DND-41 (cell line): ENCODE measurements around the gene P3H3.

Experiments used
- EZH2 ChIP-seq: IDR thresholded peaks from 3 replicates; pipeline ENCODE4 v1.6.1; 2012; ENCODE audit warnings: borderline replicate concordance, low read depth, mild to moderate bottlenecking, moderate library complexity, low read length, inconsistent platforms; ENCODE audit not compliant: severe bottlenecking
- TF ChIP-seq, protein P1 (sequence below): IDR thresholded peaks from 2 replicates; pipeline ENCODE4 v1.5.1; 2012; ENCODE audit warnings: borderline replicate concordance, low read length, moderate library complexity, mild to moderate bottlenecking; ENCODE audit not compliant: poor library complexity, severe bottlenecking; ENCODE audit errors: extremely low read depth

DNA sequence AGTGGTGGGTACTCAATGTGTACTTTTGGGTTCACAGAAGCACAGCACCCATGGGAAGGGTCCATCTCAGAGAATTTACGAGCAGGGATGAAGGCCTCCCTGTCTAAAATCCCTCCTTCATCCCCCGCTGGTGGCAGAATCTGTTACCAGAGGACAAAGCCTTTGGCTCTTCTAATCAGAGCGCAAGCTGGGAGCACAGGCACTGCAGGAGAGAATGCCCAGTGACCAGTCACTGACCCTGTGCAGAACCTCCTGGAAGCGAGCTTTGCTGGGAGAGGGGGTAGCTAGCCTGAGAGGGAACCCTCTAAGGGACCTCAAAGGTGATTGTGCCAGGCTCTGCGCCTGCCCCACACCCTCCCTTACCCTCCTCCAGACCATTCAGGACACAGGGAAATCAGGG, 8.0 kb upstream of the P3H3 start:
- TF ChIP-seq, protein P1, sequence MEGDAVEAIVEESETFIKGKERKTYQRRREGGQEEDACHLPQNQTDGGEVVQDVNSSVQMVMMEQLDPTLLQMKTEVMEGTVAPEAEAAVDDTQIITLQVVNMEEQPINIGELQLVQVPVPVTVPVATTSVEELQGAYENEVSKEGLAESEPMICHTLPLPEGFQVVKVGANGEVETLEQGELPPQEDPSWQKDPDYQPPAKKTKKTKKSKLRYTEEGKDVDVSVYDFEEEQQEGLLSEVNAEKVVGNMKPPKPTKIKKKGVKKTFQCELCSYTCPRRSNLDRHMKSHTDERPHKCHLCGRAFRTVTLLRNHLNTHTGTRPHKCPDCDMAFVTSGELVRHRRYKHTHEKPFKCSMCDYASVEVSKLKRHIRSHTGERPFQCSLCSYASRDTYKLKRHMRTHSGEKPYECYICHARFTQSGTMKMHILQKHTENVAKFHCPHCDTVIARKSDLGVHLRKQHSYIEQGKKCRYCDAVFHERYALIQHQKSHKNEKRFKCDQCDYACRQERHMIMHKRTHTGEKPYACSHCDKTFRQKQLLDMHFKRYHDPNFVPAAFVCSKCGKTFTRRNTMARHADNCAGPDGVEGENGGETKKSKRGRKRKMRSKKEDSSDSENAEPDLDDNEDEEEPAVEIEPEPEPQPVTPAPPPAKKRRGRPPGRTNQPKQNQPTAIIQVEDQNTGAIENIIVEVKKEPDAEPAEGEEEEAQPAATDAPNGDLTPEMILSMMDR, result no peak
- TF ChIP-seq EZH2, result no peak
